Chondrocyte (in vitro differentiated cells): ENCODE measurements around the gene EIF4EBP3. TPM values are rescaled to one million over a fixed set of nuclear protein-coding genes. Genes with fewer than 3 reads are reported as not detected.

Source experiments
- DNase-seq: peaks from one replicate; pipeline ENCODE4 v3.0.0; 2021; ENCODE audit warnings: mixed read lengths, low spot score
- H3K27ac Mint-ChIP-seq: one replicate; pipeline ENCODE4 v1.8.0; 2021; ENCODE audit warnings: mild to moderate bottlenecking, moderate library complexity, mixed read lengths; ENCODE audit not compliant: unreplicated experiment
- H3K27me3 Mint-ChIP-seq: 2 replicates; pipeline ENCODE4 v1.8.0; 2021; ENCODE audit warnings: low read depth, mixed read lengths
- H3K36me3 Mint-ChIP-seq: 2 replicates; pipeline ENCODE4 v1.8.0; 2021; ENCODE audit warnings: low read depth, mixed read lengths
- H3K4me1 Mint-ChIP-seq: 2 replicates; pipeline ENCODE4 v1.8.0; 2021; ENCODE audit warnings: low read depth, mild to moderate bottlenecking, mixed read lengths
- H3K4me3 Mint-ChIP-seq: one replicate; pipeline ENCODE4 v1.8.0; 2021; ENCODE audit warnings: mild to moderate bottlenecking, moderate library complexity, mixed read lengths; ENCODE audit not compliant: unreplicated experiment
- H3K9me3 Mint-ChIP-seq: 2 replicates; pipeline ENCODE4 v1.8.0; 2021; ENCODE audit warnings: low read depth, mixed read lengths
- microRNA-seq: library from miRNA; unstranded; fragments of <30 nt; microRNA quantifications from one replicate; pipeline ENCODE4 v1.2.0, GENCODE V29; 2020; ENCODE audit warnings: borderline number of aligned reads
- total RNA-seq: library from RNA; stranded (reverse); gene quantifications from 3 replicates; pipeline ENCODE4 v1.2.1, GENCODE V29; 2021
- TF ChIP-seq, protein P1 (sequence below): fragments of 200-600 bp; sonication (generic); IDR thresholded peaks from 2 replicates; pipeline ENCODE4 v1.5.0; 2021; ENCODE audit warnings: antibody characterized with exemption, mild to moderate bottlenecking, moderate library complexity

The EIF4EBP3 gene
- total RNA-seq, 1 donor from 2014 or later: 6.2 TPM

DNA sequence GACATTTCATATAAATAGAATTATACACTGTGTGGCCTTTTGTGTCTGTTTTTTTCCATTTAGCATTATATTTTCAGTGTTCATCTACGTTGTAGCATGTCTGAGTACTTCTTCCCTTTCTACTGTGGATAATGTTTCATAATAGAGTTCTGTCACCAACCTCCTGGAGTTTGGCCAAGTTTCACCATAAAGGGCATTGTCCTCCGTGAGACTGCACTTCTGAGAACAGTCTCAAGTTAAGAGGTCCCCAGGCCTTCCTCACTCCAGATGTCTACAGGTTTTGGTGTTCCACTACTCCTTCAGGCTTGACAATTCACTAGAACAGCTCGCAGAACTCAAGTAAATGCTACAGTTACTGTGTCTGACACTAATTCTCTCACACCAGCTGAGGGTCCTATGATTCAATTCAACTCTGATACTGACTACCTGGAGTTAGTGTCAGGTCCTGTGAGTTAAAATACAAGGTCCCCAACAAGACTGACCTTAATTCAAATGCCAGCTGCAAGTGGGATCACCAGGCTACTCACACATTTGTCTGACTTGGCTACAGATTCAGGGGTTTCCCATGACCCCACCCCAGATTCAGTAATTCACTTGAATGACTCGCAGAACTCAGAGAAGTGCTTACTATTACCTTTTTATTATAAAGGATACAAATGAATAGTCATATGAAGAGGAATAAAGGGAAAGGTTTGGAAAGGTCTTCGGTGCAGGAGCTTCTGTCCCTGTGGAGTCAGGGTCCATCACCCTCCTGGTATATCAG is 48.3 kb downstream of the EIF4EBP3 start:
- Mint-ChIP-seq H3K4me3 (no peak overlapping the region), H3K9me3 (no peaks in the 10 kb centered on the region), H3K4me1 (peaks cover 7% of the 10 kb centered on the region)

DNA sequence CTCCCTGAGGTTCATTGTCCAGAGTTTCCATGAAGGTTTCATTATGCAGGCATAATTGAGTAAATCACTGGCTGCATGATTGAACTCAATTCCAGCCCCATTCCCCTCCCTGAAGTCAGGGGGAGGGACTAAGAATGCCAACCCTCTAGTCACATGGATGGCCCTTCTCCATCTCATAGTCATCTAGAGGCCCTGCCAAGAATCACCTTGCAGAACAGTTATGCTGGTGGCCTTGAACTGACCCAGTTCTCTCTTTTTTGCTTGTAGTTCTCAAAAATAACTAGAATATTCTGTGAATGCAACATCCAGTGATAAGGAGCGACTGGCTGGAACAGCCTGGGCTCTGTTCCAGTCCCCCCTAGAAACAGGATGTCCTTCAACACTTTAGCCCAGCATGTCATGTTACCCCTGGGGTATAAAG is 48.9 kb downstream of the EIF4EBP3 start:
- TF ChIP-seq, protein P1, sequence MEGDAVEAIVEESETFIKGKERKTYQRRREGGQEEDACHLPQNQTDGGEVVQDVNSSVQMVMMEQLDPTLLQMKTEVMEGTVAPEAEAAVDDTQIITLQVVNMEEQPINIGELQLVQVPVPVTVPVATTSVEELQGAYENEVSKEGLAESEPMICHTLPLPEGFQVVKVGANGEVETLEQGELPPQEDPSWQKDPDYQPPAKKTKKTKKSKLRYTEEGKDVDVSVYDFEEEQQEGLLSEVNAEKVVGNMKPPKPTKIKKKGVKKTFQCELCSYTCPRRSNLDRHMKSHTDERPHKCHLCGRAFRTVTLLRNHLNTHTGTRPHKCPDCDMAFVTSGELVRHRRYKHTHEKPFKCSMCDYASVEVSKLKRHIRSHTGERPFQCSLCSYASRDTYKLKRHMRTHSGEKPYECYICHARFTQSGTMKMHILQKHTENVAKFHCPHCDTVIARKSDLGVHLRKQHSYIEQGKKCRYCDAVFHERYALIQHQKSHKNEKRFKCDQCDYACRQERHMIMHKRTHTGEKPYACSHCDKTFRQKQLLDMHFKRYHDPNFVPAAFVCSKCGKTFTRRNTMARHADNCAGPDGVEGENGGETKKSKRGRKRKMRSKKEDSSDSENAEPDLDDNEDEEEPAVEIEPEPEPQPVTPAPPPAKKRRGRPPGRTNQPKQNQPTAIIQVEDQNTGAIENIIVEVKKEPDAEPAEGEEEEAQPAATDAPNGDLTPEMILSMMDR: no peak
- Mint-ChIP-seq H3K36me3 (no peaks in the 10 kb centered on the region), H3K4me3 (no peak overlapping the region), H3K27ac (no peak overlapping the region), H3K27me3 (peaks cover 9% of the 10 kb centered on the region), H3K4me1 (peaks cover 7% of the 10 kb centered on the region), H3K9me3 (no peaks in the 10 kb centered on the region)
- DNase-seq: no peak

More for the DNA sequence above, 48.3 kb downstream of the EIF4EBP3 start:
- DNase-seq: no peak
- no peak overlapping the region for H3K27ac Mint-ChIP-seq
- TF ChIP-seq, protein P1: no peak
- H3K27me3 Mint-ChIP-seq: peaks cover 9% of the 10 kb centered on the region
- no peaks in the 10 kb centered on the region for H3K36me3 Mint-ChIP-seq

DNA sequence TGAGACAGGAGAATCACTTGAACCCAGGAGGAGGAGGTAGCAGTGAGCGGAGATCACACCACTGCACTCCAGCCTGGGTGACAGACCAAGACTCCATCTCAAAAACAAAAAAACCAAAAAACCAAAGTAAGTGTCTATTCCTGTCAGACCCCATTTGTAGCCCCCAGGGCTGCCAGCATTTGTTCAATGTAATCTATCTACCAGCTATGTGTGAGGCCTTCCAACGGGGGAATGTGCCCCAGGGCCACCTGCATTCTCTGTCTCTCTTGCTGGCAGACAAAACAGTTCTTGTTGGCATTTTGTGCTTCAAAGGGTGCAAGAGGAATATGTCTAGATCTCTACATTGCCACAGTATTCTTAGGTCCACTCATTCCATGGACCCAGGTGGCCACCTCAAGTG is 51.4 kb downstream of the EIF4EBP3 start:
- H3K27ac Mint-ChIP-seq: no peak overlapping the region
- no peaks in the 10 kb centered on the region for H3K4me1 Mint-ChIP-seq
- no peaks in the 10 kb centered on the region for H3K9me3 Mint-ChIP-seq

More for the DNA sequence above, 51.4 kb downstream of the EIF4EBP3 start:
- H3K4me3 Mint-ChIP-seq: no peak overlapping the region
- TF ChIP-seq, protein P1: no peak
- peaks cover 9% of the 10 kb centered on the region for H3K27me3 Mint-ChIP-seq
- no peaks in the 10 kb centered on the region for H3K36me3 Mint-ChIP-seq
- no peak for DNase-seq

Small RNA genes within 50 kb of the gene (microRNA-seq; reads per million reads assigned to microRNA genes)
- gene MIR6831: not detected

Other genes starting within 250 kb of the EIF4EBP3 start
- gene PFDN1, start 244.6 kb upstream of the EIF4EBP3 start, total RNA-seq: 44.5 to 50.5 TPM (median 49.0 TPM) in 3 replicates
- 2.8 to 8.0 TPM (median 7.2 TPM) in 3 replicates for gene HBEGF, start 201.1 kb upstream of the EIF4EBP3 start, total RNA-seq
- gene SLC4A9, start 187.5 kb upstream of the EIF4EBP3 start, total RNA-seq: not detected in 3 replicates
- gene ANKHD1, start 145.8 kb upstream of the EIF4EBP3 start, total RNA-seq: 61.4 to 79.8 TPM (median 67.7 TPM) in 3 replicates
- gene SRA1, start 9.8 kb downstream of the EIF4EBP3 start, total RNA-seq: 46.5 to 50.4 TPM (median 50.3 TPM) in 3 replicates
- 39.0 to 47.0 TPM (median 42.3 TPM) in 3 replicates for gene APBB3, start 16.9 kb downstream of the EIF4EBP3 start, total RNA-seq
- gene SLC35A4, start 17.2 kb downstream of the EIF4EBP3 start, total RNA-seq: 74.3 to 99.4 TPM (median 79.2 TPM) in 3 replicates
- not detected in 3 replicates for gene CD14, start 85.5 kb downstream of the EIF4EBP3 start, total RNA-seq
- gene TMCO6, start 91.8 kb downstream of the EIF4EBP3 start, total RNA-seq: 4.9 to 7.4 TPM (median 6.6 TPM) in 3 replicates
- 41.2 to 50.5 TPM (median 43.4 TPM) in 3 replicates for gene NDUFA2, start 100.0 kb downstream of the EIF4EBP3 start, total RNA-seq
- 56.6 to 81.4 TPM (median 59.7 TPM) in 3 replicates for gene IK, start 100.2 kb downstream of the EIF4EBP3 start, total RNA-seq
- gene WDR55, start 117.2 kb downstream of the EIF4EBP3 start, total RNA-seq: 24.5 to 31.4 TPM (median 24.6 TPM) in 3 replicates
- 1.3 to 1.5 TPM (median 1.3 TPM) in 3 replicates for gene DND1, start 125.9 kb downstream of the EIF4EBP3 start, total RNA-seq
- gene HARS1, start 143.7 kb downstream of the EIF4EBP3 start, total RNA-seq: 62.9 to 83.4 TPM (median 67.5 TPM) in 3 replicates
- gene HARS2, start 143.8 kb downstream of the EIF4EBP3 start, total RNA-seq: 22.8 to 27.4 TPM (median 22.8 TPM) in 3 replicates
- gene ZMAT2, start 152.8 kb downstream of the EIF4EBP3 start, total RNA-seq: 37.0 to 50.3 TPM (median 39.2 TPM) in 3 replicates
- not detected in 3 replicates for gene PCDHA1, start 238.5 kb downstream of the EIF4EBP3 start, total RNA-seq
- 0.75 to 1.2 TPM (median 0.77 TPM) in 3 replicates for gene PCDHA2, start 247.2 kb downstream of the EIF4EBP3 start, total RNA-seq